KMS-11 (cell line): Measurements from ENCODE around the gene TRAF1.

Experiments
- H2AFZ ChIP-seq: fragments of 200-600 bp; sonication (generic); 2 replicates; pipeline ENCODE4 v1.6.1; 2016; ENCODE audit warnings: antibody characterized with exemption, mixed run types, low read depth
- H3K27ac ChIP-seq: fragments of 200-600 bp; sonication (generic); 2 replicates; pipeline ENCODE4 v1.6.1; 2016; ENCODE audit warnings: mild to moderate bottlenecking, mixed run types
- H3K27me3 ChIP-seq: fragments of 200-600 bp; sonication (generic); 2 replicates; pipeline ENCODE4 v1.6.1; 2017; ENCODE audit warnings: mild to moderate bottlenecking, low read depth, mixed run types, moderate library complexity; ENCODE audit not compliant: insufficient read depth
- H3K36me3 ChIP-seq: fragments of 200-600 bp; sonication (generic); 2 replicates; pipeline ENCODE4 v1.6.1; 2017; ENCODE audit warnings: mild to moderate bottlenecking, mixed run types; ENCODE audit not compliant: insufficient read depth
- H3K4me1 ChIP-seq: fragments of 200-600 bp; sonication (generic); 2 replicates; pipeline ENCODE4 v1.6.1; 2016; ENCODE audit warnings: mild to moderate bottlenecking, low read depth, mixed run types; ENCODE audit not compliant: poor library complexity, severe bottlenecking
- H3K4me2 ChIP-seq: fragments of 200-600 bp; sonication (generic); 2 replicates; pipeline ENCODE4 v1.7.0; 2016; ENCODE audit warnings: mild to moderate bottlenecking, mixed run types
- H3K4me3 ChIP-seq: fragments of 200-600 bp; sonication (generic); IDR thresholded peaks from 2 replicates; pipeline ENCODE4 v1.6.1; 2017; ENCODE audit warnings: low read depth, low read length, mixed read lengths; ENCODE audit not compliant: insufficient read depth
- H3K79me2 ChIP-seq: fragments of 200-600 bp; sonication (generic); 2 replicates; pipeline ENCODE4 v1.6.1; 2016; ENCODE audit warnings: low read depth, mixed run types; ENCODE audit not compliant: insufficient read depth
- H3K9ac ChIP-seq: fragments of 200-600 bp; sonication (generic); 2 replicates; pipeline ENCODE4 v1.6.1; 2016; ENCODE audit warnings: mild to moderate bottlenecking, mixed run types
- H4K20me1 ChIP-seq: fragments of 200-600 bp; sonication (generic); 2 replicates; pipeline ENCODE4 v1.6.1; 2016; ENCODE audit warnings: mild to moderate bottlenecking, mixed run types; ENCODE audit not compliant: insufficient read depth
- TF ChIP-seq, protein P1 (sequence below): fragments of 200-600 bp; sonication (generic); conservative IDR thresholded peaks from 2 replicates; pipeline ENCODE4 v1.6.1; 2017; ENCODE audit warnings: low read depth, mild to moderate bottlenecking, antibody characterized with exemption, low read length, moderate library complexity, mixed read lengths

TRAF1 gene

DNA sequence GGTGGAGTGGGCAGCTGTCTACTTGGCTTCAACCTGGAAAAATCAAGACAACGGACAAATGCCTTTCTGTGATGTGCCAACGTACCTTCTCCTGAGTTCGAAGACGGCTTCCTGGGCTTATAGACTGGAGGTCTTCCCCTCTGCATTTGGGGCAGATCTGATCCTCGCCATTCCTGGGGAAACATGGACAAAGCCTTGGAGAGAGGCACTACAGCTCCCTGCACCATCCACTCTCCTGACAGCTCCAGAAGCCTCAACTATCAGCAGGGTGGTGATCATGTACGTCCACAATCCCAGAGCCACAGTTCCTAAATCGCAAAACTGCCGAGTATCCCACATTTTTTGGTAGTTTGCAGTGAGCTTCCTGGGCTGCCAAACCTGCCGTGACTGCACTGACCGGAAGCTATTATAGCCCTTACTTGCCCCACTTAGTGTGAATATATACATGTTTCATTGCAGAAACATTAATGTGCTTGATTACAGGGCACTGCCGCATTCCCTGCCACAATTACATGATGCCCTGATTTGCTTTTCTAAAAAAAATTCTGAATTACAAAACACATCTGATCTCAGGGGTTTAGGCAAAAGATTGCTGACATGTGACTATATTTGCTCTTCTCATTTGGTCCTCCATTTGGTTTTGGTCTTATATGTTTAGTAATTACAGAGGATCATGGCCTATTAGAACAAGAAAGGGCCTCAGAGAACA is 2.8 kb downstream of the TRAF1 start:
- H3K79me2 ChIP-seq = no peaks in the 10 kb centered on the region
- no peaks in the 10 kb centered on the region for H4K20me1 ChIP-seq
- H3K4me3 ChIP-seq = no peak overlapping the region
- H2AFZ ChIP-seq = no peak overlapping the region
- no peaks in the 10 kb centered on the region for H3K36me3 ChIP-seq
- H3K4me2 ChIP-seq = no peak overlapping the region
- H3K27me3 ChIP-seq = no peaks in the 10 kb centered on the region
- peaks cover 50% of the 10 kb centered on the region for H3K4me1 ChIP-seq
- no peak overlapping the region for H3K27ac ChIP-seq
- TF ChIP-seq, protein P1, sequence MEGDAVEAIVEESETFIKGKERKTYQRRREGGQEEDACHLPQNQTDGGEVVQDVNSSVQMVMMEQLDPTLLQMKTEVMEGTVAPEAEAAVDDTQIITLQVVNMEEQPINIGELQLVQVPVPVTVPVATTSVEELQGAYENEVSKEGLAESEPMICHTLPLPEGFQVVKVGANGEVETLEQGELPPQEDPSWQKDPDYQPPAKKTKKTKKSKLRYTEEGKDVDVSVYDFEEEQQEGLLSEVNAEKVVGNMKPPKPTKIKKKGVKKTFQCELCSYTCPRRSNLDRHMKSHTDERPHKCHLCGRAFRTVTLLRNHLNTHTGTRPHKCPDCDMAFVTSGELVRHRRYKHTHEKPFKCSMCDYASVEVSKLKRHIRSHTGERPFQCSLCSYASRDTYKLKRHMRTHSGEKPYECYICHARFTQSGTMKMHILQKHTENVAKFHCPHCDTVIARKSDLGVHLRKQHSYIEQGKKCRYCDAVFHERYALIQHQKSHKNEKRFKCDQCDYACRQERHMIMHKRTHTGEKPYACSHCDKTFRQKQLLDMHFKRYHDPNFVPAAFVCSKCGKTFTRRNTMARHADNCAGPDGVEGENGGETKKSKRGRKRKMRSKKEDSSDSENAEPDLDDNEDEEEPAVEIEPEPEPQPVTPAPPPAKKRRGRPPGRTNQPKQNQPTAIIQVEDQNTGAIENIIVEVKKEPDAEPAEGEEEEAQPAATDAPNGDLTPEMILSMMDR = no peak
- H3K9ac ChIP-seq = no peak overlapping the region

DNA sequence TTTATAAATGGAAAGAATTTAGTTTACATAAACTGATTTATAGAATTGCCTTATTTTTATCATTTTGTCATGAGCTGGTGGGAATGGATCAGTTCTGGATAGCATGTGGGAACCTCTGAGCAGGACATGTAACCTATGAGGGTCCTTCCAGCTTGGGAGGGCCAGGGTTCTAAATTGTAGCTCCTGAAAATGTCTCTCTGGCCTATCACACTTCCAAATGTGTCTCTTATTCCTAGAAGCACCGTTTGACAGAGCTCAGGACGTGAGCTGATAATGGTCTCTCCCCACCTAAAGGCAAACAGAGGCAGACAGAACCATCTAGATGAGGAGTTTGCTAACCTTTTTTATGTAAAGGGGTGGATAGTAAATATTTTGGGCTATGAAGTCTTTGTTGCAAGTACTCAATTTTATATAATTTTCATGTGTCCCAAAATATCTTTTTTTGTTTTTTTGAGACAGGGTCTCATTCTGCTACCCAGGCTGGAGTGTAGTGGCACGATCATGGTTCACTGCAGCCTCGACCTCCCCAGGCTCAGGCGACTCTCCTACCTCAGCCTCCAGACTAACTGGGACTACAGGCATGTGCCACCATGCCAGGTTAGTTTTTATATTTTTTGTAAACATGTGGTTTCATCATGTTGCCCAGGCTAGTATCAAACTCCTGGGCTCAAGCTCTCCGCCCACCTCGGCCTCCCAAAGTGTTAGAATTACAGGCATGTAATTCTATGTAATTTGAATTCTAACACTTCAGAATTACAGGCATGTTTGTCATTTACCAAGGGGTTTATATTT is 4.0 kb downstream of the TRAF1 start:
- Histone ChIP-seq H3K9ac (no peak overlapping the region), H3K36me3 (no peaks in the 10 kb centered on the region), H2AFZ (no peak overlapping the region), H3K4me2 (no peak overlapping the region), H3K27ac (no peak overlapping the region), H3K4me3 (no peak overlapping the region), H3K4me1 (peaks cover 40% of the 10 kb centered on the region), H3K27me3 (no peaks in the 10 kb centered on the region), H4K20me1 (no peaks in the 10 kb centered on the region), H3K79me2 (no peaks in the 10 kb centered on the region)
- TF ChIP-seq, protein P1 = no peak

DNA sequence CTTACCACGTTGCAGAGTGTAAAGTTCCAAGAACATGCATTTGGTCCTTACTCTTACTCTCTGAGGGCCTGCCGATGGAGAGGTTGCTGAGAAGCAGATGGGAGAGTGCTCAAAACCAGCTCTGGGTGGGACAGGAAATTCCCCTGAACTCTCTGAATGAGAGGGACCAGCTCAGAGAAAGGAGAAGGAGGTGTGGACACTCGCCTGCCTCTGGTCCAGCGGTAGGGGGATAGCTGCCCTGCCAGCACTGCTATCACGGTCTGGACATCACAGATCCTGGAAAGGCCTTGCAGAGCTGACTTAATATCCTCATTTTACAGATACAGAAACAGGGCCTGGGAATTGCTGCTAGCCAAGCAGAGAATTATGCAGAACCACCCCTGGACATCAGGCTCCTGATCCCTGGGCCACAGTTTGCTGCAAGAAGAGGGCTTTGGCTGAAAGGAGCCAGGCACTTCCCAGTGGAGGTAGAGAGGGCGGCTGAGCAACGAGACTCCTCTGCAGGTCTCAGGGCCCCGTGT is 4.9 kb downstream of the TRAF1 start:
- no peaks in the 10 kb centered on the region for H3K27me3 ChIP-seq
- no peak overlapping the region for H3K9ac ChIP-seq
- no peaks in the 10 kb centered on the region for H4K20me1 ChIP-seq
- H3K36me3 ChIP-seq = no peaks in the 10 kb centered on the region
- no peak overlapping the region for H3K27ac ChIP-seq
- no peak overlapping the region for H3K4me3 ChIP-seq
- no peaks in the 10 kb centered on the region for H3K79me2 ChIP-seq
- TF ChIP-seq, protein P1 = no peak
- H3K4me2 ChIP-seq = no peak overlapping the region
- H2AFZ ChIP-seq = no peak overlapping the region
- H3K4me1 ChIP-seq = peaks cover 31% of the 10 kb centered on the region

DNA sequence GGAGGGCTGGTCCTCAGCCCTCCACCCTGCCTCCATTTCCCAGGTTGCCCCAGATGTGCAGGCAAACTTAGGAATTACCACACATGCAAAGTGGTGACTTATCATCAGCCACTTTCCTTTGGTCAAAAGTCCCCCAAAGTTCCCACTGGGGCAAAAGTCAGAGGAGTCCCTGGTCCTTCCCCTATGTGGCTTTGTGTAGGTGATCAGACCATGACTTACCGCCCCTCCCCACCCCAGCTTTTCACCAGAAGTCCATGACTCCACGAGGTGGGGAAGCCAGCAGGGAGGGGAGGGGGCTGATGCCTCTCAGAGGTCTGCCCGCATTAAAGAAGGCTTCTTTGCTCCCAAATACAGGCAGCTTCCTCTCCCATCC is 5.8 kb downstream of the TRAF1 start:
- H3K36me3 ChIP-seq = no peaks in the 10 kb centered on the region
- H3K27ac ChIP-seq = no peak overlapping the region
- no peaks in the 10 kb centered on the region for H4K20me1 ChIP-seq
- TF ChIP-seq, protein P1 = no peak
- no peak overlapping the region for H2AFZ ChIP-seq
- H3K4me2 ChIP-seq = no peak overlapping the region
- no peaks in the 10 kb centered on the region for H3K79me2 ChIP-seq
- no peaks in the 10 kb centered on the region for H3K27me3 ChIP-seq
- no peak overlapping the region for H3K4me3 ChIP-seq
- H3K9ac ChIP-seq = no peak overlapping the region
- H3K4me1 ChIP-seq = peaks cover 22% of the 10 kb centered on the region
